ENCODE measurements around the gene ZMYND8.
"Not testable (repeated sequence)": the region's sequence is repeated elsewhere in the genome, so short reads cannot be mapped to it uniquely, and the experiment has no call there.

The ZMYND8 gene

DNA sequence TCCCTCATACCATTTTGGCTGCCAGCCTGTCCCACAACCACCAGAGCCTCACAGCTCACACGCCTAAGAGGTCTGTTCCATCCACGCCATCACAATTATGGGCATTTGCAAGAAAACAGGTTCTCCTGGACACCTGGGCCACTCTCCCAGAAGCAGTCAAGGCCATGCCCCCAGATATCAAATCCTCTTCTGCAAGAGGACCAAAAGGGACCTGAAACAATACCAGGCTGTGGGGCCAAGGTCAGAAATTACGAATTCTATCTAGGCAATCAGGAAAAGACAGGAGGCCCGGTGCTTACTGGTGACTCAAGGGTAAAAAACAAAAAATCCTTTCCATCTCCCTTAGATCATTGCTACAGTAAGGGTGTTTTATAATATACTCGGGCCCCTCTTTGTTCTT is 69.8 kb downstream of the ZMYND8 start:
- no peak for DNase-seq (ENCODE audit: low read depth in 2 of 2)

DNA sequence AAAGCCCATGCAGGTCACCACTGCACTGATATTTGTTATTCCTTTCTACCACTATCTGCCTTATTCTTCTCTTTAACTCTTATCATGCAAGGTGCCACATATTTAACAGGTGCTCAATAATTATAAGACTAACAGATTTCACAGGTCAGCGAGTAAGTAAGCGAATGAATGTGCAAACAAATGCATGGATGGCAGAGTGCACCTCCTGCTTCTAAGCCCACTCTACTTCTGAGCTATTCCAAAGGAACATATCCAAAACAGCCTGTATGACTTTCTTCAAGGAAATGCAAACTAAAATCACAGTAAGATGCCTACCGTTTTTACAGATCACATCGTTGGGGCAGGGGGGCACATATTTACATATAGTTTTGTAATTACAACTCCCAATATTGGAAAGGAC is 71.3 kb downstream of the ZMYND8 start:
- DNase-seq (ENCODE audit: low read depth in 2 of 2) = no peak

DNA sequence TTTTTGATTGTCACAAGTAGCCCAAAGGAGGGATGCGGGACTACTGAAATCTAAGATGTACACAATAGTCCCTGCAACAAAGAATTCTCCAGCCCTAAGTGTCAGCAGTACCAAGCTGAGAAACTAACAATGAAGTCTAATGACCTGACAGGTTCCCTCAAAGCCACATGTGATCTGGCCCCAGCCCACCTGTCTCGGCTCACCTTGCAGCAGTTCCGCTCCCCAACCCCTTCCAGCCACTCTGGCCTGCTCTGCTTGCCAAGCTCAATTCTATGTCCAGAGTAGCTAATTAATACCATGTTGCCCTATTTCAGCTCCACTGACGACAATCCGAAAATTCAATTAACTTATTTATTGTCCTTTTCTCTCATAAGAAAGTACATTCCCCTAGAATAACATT is 72.1 kb downstream of the ZMYND8 start:
- no peak for DNase-seq (ENCODE audit: low read depth in 2 of 2)

DNA sequence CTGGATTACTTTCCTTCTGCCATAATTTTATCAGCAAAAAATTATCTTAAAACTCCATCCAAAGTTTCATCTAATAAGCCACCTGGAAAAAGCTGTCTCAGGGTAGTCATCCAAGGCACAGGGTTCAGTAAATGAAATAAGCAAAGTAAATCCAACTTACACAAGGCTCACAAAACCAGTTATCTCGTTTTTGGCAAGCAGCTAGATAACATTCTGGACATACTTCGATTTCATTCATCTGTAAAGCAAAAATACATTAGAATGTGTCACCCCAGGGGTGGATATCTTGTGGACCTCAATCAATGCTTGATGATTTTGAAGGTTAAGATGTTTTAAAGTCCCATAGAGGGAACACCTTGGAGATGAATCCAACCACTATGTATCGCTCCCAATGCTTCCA is 73.1 kb downstream of the ZMYND8 start:
- DNase-seq (ENCODE audit: low read depth in 2 of 2) = no peak

DNA sequence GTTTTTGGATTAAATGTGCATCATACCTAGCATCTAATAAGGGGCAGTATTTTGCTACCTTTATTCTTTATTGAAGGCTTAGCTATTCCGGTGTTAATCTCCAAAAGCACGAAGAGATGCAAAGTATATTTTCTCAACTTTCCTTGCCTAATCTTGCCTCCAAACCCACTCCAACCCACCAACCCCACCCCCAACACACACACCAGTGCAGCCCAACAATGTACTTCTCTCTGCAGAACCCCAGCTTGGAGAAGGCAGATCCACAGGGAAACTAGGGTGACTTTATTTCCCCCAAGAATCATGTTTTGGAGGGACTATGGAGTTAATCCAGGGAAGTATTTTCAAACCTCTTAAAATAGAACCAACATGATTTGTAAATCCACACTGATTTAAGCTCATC is 73.6 kb downstream of the ZMYND8 start:
- no peak for DNase-seq (ENCODE audit: low read depth in 2 of 2)

DNA sequence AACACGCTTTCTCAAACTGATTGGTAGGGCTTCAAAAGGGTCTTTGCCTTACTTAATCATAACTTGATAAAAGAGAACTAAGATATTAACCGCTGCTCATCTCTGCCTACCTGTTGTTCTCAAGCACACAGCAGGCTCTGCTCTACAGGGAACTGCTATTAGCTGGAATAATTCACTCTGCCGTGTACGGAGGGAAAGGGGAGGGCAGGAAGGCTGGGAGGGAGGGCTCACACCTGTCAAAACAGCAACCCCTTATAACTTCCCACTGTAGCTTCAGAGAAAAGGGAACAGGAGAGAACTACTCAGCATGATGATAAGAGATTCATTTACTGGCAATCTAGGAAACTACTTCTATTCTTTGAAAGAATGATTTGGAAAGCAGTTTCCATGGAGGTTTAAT is 75.1 kb downstream of the ZMYND8 start:
- DNase-seq (ENCODE audit: low read depth in 2 of 2) = no peak

DNA sequence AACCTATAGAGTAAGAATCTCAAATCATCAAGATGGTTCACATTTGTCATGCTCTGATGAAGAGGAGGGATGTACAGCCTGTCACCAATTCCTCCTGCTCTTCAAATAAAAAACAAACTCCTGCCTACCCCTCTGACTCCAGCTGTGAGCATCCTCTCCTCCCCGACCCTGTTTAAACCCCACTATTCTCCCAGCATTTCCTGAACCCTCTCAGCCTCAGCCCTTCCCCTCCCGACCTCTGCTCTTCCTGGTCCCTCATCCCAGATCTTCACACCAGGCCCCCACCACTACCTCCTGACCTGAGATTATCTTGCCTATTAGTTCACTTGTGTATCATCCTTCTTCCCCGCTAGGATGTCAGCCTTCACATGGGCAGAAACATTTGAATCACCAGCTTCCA is 75.8 kb downstream of the ZMYND8 start:
- DNase-seq (ENCODE audit: low read depth in 2 of 2) = no peak

DNA sequence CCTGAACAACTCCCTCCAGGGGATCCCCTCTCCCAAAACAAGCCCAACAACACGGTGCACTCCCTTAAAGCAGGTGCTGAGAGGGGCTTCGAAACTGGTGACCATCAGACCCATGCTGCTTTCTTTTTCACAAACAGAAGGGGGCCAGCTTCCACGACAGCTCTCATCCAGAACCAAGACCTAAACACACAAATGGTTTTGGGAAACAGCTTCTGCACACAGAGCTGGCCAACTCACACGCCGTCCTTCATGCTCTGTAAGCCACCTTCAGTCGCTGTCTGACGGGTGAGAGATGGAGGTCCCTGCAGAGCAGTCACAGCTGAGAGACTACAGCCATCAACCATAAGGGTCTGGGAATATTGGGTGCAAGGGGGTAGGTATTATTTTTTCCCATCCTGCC is 76.3 kb downstream of the ZMYND8 start:
- no peak for DNase-seq (ENCODE audit: low read depth in 2 of 2)

DNA sequence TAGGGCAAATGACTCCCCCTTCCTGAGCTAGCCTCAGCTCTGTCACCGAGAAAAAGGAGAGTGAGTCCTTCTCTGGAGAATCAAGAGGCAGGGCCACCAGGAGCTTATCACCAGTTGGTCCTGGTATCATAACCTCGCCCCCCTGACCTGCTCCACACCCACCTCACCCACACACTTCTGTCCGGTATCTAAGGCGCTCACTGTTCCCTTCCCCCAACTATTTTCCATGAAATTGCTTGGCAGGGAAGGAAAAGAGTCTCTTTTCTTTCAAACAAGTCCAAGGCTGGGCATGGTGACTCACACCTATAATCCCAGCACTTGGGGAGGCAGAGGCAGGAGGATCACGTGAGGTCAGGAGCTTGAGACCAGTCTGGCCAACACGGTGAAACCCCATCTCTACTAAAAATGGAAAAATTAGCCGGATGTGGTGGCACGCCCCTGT is 77.6 kb downstream of the ZMYND8 start:
- DNase-seq (ENCODE audit: low read depth in 2 of 2) = no peak

DNA sequence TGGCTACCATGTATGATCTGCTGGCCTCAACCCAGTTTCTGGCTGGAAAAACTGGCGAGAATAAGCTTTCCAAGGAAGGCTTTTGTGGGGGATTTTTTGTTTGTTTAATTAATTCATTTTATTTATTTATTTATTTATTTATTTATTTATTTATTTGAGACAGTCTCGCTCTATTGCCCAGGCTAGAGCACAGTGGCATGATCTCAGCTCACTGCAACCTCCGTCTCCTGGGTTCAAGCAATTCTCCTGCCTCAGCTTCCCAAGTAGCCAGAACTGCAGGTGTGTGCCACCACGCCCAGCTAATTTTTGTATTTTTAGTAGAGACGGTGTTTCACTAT is 79.0 kb downstream of the ZMYND8 start:
- not testable (repeated sequence) for DNase-seq (ENCODE audit: low read depth in 2 of 2)

DNA sequence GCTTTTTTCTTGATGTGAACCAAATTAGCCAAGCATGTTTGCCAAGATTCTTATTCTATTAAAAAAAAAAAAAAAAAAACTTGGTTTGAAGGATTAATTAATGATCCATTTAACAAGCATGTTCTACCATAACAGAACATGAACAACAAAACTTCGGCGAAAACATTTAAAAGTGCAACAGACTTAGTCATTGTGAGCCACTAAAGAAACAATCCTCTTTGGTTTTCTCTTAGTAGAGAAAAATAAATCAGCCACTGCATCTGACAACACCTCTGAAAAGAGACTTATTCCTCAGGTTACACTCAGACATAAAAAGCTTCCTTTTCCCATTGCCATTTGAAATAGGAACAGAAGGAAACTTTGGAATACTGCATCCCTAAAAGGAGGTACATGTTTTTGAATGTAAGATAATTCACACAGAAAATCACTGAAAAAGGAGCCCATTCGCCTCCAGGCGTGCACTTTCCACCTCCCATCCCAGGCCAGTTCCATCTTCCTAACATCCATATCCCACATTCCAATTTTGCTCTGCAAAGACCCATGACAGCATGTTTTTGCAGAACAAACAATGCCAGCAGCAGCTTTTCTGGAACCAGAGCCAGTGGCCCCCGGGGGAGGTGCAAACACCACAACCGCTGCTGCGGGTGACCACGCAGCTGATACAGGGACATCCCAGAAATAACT is 79.5 kb downstream of the ZMYND8 start:
- no peak for DNase-seq (ENCODE audit: low read depth in 2 of 2)

DNA sequence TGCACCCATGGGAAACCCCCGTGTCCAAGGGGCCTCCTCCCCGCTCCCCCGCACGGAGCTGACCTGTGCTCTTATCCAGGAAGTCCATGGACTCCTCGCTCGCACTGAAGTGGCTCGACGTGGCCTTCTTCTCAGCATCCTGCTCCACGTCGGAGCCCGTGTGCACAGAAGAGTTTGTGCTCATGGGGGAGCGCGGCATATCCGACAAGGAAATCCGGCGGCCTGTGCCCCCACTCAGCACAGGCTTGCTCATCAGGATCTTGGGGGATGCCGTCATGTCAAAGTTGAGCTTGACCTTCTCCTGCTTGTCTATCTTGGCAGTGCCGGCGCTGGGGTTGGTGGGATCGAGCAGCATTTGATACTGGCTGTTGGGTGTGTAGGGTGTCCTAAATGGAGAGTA is 80.2 kb downstream of the ZMYND8 start:
- DNase-seq (ENCODE audit: low read depth in 2 of 2) = no peak

DNA sequence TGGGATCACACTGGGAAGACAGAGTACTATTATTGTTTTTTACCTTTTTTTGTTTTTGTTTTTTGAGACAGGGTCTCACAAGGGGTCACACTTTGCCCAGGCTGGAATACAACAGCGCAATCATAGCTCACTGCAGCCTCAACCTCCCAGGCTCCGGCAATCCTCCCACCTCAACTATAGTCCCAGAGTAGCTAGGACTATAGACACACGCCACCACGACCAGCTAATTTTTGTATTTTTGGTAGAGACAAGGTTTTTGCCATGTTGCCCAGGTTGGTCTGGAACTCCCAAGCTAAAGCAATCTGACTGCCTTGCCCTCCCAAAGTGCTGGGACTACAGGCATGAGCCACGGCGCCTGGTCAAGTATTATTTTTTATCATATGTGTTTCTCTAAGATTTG is 81.0 kb downstream of the ZMYND8 start:
- no peak for DNase-seq (ENCODE audit: low read depth in 2 of 2)

DNA sequence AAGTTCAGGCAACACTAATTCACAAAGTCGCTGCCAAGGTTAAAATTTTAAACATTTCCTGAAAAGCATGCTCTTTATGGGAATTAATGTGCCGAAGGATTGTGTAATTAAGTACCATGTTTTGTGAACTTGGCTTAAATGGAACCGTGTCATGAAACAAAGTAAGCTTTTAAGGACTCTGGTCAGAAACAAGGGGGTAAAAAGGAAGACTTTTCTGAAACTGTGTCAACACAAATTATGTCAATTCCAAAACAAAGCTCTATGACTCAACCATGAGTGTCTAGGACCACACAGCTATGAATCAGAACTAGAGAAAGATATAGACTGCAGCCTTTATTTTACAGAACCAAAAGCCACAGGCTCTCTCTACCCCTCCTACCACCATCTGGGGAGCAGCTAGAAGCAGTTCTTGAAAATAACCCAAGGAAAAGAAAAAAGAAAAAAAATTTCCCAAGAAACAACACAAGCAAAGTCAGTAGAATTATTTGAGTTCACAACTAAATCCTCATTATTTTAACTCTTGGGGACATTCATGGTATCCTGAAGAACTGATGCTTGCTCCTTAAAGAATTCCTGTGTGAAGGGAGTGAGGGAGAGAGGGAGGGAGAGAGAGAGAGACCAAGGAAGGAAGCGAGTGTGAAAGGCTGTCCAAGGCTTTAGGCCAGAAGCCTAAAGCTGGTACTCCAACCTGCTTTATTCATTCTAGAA is 81.9 kb downstream of the ZMYND8 start:
- no peak for DNase-seq (ENCODE audit: low read depth in 2 of 2)

DNA sequence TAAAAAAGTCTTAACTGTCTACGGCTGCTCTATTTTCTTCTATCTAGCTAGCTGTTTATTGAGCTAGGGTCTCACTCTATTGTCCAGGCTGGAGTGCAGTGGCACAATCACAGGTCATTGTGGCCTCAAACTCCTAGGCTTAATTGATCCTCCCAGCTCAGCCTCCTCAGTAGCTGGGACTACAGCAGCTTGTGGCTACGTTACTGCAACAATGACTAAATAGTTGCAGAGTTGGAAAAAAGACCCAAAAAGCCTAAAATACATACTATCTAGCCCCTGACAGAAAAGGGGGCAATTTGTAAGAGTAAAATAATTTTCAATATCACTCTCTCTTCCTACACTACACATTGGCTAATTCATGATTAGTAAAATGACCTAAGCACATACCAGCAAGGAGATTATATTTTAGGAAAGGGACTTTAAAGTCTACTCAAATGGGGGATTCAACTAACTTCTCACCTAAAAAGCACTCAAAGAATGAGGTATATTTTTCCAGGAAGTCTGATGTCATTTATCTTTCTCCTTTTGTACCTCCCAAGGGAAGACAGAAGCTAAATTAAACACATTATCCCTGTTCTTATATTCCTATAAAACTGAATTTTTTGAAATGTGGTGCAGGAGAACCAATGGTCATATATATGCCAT is 82.8 kb downstream of the ZMYND8 start:
- no peak for DNase-seq (ENCODE audit: low read depth in 2 of 2)

DNA sequence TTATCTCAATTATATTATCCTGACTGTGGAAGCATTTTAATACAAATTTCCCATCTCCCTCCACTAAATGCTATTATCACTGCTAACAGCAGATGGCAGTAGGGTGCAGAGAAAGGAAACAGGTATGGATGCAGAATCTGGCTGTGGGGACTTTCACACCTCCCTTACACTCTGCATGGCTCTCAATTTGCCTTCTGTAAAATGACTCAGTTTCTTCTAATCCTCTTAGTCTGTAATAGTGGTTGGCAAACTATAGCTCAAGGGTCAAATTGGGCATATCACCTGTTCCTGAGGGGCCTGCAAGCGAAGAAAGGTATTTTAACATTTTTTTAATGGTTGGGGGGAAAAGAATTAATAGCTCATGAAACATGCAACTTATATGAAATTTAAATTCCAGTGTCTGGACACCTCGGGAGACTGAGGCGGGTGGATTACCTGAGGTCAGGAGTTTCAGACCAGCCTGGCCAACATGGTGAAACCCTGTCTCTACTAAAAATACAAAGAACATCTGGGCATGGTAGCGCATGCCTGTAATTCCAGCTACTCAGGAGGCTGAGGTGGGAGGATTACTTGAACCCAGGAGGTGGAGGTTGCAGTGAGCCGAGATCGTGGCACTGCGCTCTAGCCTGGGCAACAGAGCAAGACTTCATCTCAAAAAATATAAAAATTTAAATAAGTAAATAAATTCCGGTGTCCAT is 83.5 kb downstream of the ZMYND8 start:
- DNase-seq (ENCODE audit: low read depth in 2 of 2) = peak; percentile 7 to 20

DNA sequence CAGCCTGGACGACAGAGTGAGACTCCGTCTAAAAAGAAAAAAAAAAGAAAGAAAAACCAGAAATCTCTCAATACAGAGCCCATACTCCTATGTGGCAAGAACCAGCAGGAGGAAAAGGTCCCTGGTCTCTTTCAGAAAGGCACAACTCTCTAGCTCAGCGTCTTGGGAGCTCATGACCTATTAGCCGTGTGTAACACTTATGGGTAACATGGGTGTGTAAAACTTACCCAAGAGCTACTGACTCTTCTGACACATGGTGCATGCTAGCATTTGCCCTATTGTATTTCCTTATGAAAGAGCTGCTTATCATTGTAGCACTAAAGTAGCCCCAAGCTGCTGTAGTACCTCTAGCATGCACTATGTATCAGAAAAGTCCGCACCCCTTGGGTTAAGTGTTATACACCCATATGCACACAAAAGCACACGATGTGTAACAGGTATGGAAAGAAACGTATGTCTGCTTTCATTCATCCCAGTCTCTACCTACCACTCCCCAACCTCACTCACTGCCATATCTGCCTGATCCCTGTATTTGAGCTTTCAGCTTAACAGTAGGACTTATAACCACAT is 85.4 kb downstream of the ZMYND8 start:
- DNase-seq (ENCODE audit: low read depth in 2 of 2) = no peak

DNA sequence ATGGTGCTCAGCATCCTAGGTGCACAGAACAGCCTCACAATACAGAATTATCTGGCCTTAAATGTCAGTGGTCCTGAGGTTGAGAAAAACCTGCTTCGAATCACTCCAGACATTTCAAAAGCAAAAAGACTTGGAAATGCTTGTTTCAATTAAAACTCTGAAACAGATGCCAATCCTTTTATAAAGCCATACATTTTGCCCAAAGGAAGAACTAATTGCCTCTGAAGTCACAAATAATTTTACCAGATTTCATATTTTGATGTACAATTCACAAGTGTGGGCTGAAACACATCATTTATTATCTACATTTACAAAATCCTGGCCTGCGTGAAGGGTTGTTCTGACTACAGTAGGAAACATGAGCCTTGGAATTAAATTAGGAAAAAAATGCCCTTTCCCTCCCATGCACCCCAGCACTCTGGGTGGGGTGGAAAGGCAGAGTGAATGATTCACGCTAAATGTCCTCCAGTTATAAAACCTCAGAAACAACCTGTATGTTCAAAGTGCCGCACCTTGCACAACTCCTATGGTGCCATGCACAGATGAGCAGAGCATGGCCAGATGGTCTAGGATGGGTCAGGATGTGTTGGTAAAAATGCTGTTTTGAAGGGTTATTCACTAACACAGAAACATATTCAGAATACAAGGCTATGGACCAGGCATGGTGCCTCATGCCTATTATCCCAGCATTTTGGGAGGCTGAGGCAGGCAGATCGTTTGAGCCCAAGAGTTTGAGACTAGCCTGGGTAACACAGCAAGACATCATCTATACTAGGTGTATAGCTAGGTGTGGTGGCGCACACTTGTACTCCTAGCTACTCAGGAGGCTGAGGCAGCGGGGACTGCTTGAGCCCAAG is 87.0 kb downstream of the ZMYND8 start:
- no peak for DNase-seq (ENCODE audit: low read depth in 2 of 2)

DNA sequence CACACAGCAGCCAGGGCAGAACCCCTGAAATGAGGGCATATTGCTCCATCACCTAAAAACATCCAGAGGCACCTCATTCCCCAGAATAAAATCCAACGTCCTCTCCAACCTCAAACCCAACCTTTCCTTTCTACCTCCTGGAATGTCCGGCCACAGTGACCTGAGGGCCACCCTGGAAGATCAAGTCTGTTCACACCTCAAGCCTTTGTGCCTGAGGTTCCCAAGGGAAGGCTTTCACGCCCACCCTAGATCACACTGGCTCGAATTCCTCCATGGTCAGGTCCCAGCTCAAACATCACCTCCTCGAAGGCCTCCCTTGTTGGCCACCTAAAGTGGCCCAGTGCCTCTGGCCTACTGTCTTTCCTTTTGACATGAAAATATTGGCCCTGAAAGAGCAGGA is 88.9 kb downstream of the ZMYND8 start:
- no peak for DNase-seq (ENCODE audit: low read depth in 2 of 2)

DNA sequence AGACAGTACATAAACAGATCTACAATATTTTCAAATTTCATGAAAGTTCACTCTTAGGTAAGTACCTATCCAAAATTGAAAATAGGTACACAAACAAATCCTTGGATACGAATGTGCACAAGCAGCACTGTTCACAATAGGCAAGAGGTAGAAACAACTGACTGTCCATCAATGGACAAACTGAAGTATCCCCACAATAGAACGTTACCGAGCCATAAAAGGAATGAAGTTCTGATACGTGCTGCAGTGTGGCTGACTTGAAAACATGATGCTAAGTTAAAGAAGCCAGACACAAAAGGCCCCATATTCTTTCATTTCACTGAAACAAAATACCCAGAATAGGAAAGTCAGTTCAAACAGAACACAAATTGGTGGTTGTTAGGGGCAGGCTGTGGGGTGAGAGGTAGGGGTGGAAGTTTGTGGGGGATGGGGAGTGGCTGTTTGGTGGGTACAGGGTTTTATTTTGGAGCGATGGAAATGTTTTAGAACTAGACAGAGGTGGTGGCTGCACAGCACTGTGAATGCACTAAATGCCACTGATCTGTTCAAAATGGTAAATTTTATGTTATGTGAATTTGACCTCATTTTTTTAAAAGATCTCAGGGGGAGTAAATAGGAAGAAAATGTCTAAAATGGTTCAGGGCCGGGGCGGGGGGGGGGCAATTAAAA is 89.5 kb downstream of the ZMYND8 start:
- no peak for DNase-seq (ENCODE audit: low read depth in 2 of 2)

DNA sequence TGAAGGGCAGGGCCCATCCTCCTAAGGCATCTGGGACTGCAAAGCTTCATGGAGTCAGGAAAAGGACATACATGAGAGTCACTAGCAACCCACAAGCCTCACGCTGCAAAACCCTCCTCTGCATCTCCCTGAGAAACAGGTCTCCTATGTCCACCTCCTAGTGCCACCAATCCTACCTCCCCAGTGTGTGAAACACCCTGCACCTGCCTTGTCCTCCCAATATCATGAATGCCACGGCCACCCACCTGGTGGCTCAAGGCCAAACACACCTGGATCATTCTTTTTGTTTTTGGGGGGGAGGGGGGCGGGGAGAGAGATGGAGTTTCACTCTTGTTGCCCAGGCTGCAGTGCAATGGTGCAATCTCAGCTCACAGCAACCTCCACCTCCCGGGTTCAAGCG is 90.5 kb downstream of the ZMYND8 start:
- no peak for DNase-seq (ENCODE audit: low read depth in 2 of 2)

All from stimulated activated CD8-positive, alpha-beta memory T cell treated with anti-CD3 and anti-CD28 coated beads, Interleukin-7, amount 100 ng/mL, for 4 hours (primary cell).